ENCODE measurements around the gene LIG1. TPM values are rescaled to one million over a fixed set of nuclear protein-coding genes. Genes with fewer than 3 reads are reported as not detected.

LIG1 gene
- total and polyA plus RNA-seq, 2 of the 13 experiments (the other 11 are each of a cell fraction or from before 2014, with no cell fraction given): 20.1 to 64.4 TPM

DNA sequence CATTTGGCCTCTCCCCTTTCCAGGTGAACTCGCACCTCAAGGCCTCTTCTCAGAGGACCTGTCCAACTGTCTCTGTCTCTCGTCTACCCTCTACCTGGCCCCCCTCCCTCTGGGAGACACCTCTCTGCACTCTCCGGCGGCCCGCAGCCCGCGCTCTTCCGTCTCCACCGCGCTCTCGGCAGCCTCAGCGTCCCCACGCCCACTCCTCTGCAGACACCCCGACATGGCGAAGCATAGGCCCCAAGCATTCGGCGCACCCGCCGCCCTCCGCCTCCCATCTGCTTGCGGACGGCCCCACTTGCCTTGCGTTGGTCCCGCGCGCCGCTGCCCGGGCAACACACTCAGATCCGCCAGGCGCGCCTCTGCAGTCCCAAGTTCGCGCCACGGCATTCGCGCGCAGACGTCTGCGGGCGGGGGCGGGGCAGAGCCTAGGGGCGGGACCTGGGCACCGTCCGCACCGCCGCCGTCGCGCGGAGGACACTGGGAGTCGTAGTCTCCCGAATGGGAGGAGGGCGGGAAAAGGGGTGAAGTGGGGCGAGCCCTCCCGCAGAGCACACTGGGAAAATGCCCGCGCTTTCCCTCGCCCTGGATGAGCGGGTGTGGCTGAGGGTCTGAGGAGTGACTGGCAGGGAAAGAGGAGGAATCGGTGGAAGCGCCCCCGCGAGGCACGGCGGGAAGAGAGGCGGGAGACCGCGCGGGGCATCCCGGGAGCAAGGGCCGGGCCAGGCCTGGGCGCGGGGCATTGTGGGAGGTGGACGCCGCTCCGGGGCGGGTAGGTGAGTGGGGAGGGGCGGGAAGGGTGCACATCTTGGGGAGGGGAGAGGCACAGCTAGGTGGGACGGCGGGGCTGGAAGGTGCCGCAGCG lies at the start of gene LIG1, which contains the start of gene ZSWIM9 (continued):
- TF ChIP-seq, protein P1, sequence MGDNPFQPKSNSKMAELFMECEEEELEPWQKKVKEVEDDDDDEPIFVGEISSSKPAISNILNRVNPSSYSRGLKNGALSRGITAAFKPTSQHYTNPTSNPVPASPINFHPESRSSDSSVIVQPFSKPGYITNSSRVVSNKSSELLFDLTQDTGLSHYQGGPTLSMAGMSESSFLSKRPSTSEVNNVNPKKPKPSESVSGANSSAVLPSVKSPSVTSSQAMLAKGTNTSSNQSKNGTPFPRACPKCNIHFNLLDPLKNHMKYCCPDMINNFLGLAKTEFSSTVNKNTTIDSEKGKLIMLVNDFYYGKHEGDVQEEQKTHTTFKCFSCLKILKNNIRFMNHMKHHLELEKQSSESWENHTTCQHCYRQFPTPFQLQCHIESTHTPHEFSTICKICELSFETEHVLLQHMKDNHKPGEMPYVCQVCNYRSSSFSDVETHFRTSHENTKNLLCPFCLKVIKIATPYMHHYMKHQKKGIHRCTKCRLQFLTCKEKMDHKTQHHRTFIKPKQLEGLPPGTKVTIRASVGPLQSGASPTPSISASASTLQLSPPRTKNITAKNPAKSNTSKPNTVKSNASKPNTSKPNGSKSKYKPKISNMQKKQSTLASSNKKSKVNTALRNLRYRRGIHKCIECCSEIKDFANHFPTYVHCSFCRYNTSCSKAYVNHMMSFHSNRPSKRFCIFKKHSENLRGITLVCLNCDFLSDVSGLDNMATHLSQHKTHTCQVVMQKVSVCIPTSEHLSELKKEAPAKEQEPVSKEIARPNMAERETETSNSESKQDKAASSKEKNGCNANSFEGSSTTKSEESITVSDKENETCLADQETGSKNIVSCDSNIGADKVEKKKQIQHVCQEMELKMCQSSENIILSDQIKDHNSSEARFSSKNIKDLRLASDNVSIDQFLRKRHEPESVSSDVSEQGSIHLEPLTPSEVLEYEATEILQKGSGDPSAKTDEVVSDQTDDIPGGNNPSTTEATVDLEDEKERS (CRISPR knock-in tag; IDR thresholded peaks at IDR 0.05): no peak
- TF ChIP-seq CREB1 (IDR thresholded peaks at IDR 0.05) (peak; percentile 62; the same call in 1 of the 2 replicates), CREB1 (CRISPR knock-in tag; IDR thresholded peaks at IDR 0.05) (peak; percentile 74; the same call in 1 of the 2 replicates), ZNF382 (CRISPR knock-in tag; IDR thresholded peaks at IDR 0.05; ENCODE audit: borderline replicate concordance) (no peak), SSRP1 (CRISPR knock-in tag; IDR thresholded peaks at IDR 0.05) (no peak), XRCC5 (optimal IDR thresholded peaks at IDR 0.05; ENCODE audit: low read length) (peak; percentile 35), ZNF772 (CRISPR knock-in tag; IDR thresholded peaks at IDR 0.05) (peak; percentile 84), ZNF432 (CRISPR knock-in tag; IDR thresholded peaks at IDR 0.05; ENCODE audit: borderline replicate concordance) (no peak), MAFK (conservative IDR thresholded peaks at IDR 0.05 in 1 of 2, IDR thresholded peaks at IDR 0.05 in 1 of 2; ENCODE audit: low read length in 2 of 2) (no peak), SNAI1 (CRISPR knock-in tag; IDR thresholded peaks at IDR 0.05; ENCODE audit: borderline replicate concordance) (no peak; the same call in 1 of the 2 replicates), PHF20 (CRISPR knock-in tag; IDR thresholded peaks at IDR 0.05) (peak; percentile 71), FOXM1 (CRISPR knock-in tag; IDR thresholded peaks at IDR 0.05) (no peak), ZNF230 (CRISPR knock-in tag; IDR thresholded peaks at IDR 0.05) (peak; percentile 95), TMF1 (CRISPR knock-in tag; IDR thresholded peaks at IDR 0.05; ENCODE audit: low read depth) (no peak)
- TF ChIP-seq, protein P2, sequence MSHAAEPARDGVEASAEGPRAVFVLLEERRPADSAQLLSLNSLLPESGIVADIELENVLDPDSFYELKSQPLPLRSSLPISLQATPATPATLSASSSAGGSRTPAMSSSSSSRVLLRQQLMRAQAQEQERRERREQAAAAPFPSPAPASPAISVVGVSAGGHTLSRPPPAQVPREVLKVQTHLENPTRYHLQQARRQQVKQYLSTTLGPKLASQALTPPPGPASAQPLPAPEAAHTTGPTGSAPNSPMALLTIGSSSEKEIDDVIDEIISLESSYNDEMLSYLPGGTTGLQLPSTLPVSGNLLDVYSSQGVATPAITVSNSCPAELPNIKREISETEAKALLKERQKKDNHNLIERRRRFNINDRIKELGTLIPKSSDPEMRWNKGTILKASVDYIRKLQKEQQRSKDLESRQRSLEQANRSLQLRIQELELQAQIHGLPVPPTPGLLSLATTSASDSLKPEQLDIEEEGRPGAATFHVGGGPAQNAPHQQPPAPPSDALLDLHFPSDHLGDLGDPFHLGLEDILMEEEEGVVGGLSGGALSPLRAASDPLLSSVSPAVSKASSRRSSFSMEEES (CRISPR knock-in tag; IDR thresholded peaks at IDR 0.05): no peak
- TF ChIP-seq, protein P3, sequence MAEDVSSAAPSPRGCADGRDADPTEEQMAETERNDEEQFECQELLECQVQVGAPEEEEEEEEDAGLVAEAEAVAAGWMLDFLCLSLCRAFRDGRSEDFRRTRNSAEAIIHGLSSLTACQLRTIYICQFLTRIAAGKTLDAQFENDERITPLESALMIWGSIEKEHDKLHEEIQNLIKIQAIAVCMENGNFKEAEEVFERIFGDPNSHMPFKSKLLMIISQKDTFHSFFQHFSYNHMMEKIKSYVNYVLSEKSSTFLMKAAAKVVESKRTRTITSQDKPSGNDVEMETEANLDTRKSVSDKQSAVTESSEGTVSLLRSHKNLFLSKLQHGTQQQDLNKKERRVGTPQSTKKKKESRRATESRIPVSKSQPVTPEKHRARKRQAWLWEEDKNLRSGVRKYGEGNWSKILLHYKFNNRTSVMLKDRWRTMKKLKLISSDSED (CRISPR knock-in tag; IDR thresholded peaks at IDR 0.05): no peak
- TF ChIP-seq, protein P4, sequence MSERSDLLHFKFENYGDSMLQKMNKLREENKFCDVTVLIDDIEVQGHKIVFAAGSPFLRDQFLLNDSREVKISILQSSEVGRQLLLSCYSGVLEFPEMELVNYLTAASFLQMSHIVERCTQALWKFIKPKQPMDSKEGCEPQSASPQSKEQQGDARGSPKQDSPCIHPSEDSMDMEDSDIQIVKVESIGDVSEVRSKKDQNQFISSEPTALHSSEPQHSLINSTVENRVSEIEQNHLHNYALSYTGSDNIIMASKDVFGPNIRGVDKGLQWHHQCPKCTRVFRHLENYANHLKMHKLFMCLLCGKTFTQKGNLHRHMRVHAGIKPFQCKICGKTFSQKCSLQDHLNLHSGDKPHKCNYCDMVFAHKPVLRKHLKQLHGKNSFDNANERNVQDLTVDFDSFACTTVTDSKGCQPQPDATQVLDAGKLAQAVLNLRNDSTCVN (CRISPR knock-in tag; IDR thresholded peaks at IDR 0.05; ENCODE audit: borderline replicate concordance): peak; percentile 15; the same call in 1 of the 2 replicates
